ENCODE measurements around the gene TEN1. TPM values are rescaled to one million over a fixed set of nuclear protein-coding genes. Genes with fewer than 3 reads are reported as not detected.
A peak's percentile ranks its signal among the peaks of the same experiment; 100 is the strongest.

Gene TEN1
- total RNA-seq, 1 donor from 2014 or later = 5.9 TPM

- Mint-ChIP-seq H3K4me3 (no peak overlapping the region), H3K27me3 (ENCODE audit: insufficient read depth, low read depth) (peaks cover 6% of the 10 kb centered on the region), H3K9me3 (no peaks in the 10 kb centered on the region), H3K4me1 (no peaks in the 10 kb centered on the region), H3K36me3 (peaks cover 5% of the 10 kb centered on the region), H3K27ac (no peak overlapping the region)
- no peak overlapping the region for H3K4me3 ChIP-seq
- no peaks in the 10 kb centered on the region for H4K20me1 ChIP-seq (ENCODE audit: low read depth)
- no peaks in the 10 kb centered on the region for H3K27me3 ChIP-seq
- no peak overlapping the region for H2AFZ ChIP-seq (replicated peaks)
- H3K27ac ChIP-seq = no peak overlapping the region
- no peaks in the 10 kb centered on the region for H3F3A ChIP-seq (ENCODE audit: low read depth)
- DNase-seq (ENCODE audit: low spot score) = no peak
- no peaks in the 10 kb centered on the region for H3K79me2 ChIP-seq (ENCODE audit: low read depth)
- TF ChIP-seq EZH2 (IDR thresholded peaks at IDR 0.05) (no peak), EZH2phosphoT487 (IDR thresholded peaks at IDR 0.05) (no peak)
- TF ChIP-seq, protein P1, sequence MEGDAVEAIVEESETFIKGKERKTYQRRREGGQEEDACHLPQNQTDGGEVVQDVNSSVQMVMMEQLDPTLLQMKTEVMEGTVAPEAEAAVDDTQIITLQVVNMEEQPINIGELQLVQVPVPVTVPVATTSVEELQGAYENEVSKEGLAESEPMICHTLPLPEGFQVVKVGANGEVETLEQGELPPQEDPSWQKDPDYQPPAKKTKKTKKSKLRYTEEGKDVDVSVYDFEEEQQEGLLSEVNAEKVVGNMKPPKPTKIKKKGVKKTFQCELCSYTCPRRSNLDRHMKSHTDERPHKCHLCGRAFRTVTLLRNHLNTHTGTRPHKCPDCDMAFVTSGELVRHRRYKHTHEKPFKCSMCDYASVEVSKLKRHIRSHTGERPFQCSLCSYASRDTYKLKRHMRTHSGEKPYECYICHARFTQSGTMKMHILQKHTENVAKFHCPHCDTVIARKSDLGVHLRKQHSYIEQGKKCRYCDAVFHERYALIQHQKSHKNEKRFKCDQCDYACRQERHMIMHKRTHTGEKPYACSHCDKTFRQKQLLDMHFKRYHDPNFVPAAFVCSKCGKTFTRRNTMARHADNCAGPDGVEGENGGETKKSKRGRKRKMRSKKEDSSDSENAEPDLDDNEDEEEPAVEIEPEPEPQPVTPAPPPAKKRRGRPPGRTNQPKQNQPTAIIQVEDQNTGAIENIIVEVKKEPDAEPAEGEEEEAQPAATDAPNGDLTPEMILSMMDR (IDR thresholded peaks at IDR 0.05) = no peak
- H3K36me3 ChIP-seq = no peaks in the 10 kb centered on the region
- no peaks in the 10 kb centered on the region for H3K9me3 ChIP-seq (ENCODE audit: low read depth)
- H3K9ac ChIP-seq = no peak overlapping the region
- no peaks in the 10 kb centered on the region for H3K4me1 ChIP-seq
- H3K4me2 ChIP-seq = no peak overlapping the region
Measured at GRCh38 chr17:75933808-75934207, 45.2 kb upstream of the TEN1 start.

- DNase-seq (ENCODE audit: low spot score) = no peak
- Mint-ChIP-seq H3K4me3 (no peak overlapping the region), H3K27me3 (ENCODE audit: insufficient read depth, low read depth) (peaks cover 8% of the 10 kb centered on the region), H3K27ac (no peak overlapping the region), H3K9me3 (no peaks in the 10 kb centered on the region), H3K36me3 (peaks cover 2% of the 10 kb centered on the region), H3K4me1 (peaks cover 15% of the 10 kb centered on the region)
- Histone ChIP-seq H3K79me2 (ENCODE audit: low read depth) (no peaks in the 10 kb centered on the region), H2AFZ (replicated peaks) (no peak overlapping the region), H3K4me3 (no peak overlapping the region), H3K9ac (no peak overlapping the region), H3K27me3 (no peaks in the 10 kb centered on the region), H3K4me2 (no peak overlapping the region), H3K36me3 (no peaks in the 10 kb centered on the region), H3K27ac (no peak overlapping the region), H3K4me1 (peaks cover 8% of the 10 kb centered on the region), H4K20me1 (ENCODE audit: low read depth) (no peaks in the 10 kb centered on the region), H3K9me3 (ENCODE audit: low read depth) (no peaks in the 10 kb centered on the region), H3F3A (ENCODE audit: low read depth) (peaks cover 9% of the 10 kb centered on the region)
- TF ChIP-seq EZH2phosphoT487 (IDR thresholded peaks at IDR 0.05) (no peak), EZH2 (IDR thresholded peaks at IDR 0.05) (no peak)
- TF ChIP-seq, protein P1 (IDR thresholded peaks at IDR 0.05) = no peak
Measured at GRCh38 chr17:75937652-75938051, 41.4 kb upstream of the TEN1 start.

DNA sequence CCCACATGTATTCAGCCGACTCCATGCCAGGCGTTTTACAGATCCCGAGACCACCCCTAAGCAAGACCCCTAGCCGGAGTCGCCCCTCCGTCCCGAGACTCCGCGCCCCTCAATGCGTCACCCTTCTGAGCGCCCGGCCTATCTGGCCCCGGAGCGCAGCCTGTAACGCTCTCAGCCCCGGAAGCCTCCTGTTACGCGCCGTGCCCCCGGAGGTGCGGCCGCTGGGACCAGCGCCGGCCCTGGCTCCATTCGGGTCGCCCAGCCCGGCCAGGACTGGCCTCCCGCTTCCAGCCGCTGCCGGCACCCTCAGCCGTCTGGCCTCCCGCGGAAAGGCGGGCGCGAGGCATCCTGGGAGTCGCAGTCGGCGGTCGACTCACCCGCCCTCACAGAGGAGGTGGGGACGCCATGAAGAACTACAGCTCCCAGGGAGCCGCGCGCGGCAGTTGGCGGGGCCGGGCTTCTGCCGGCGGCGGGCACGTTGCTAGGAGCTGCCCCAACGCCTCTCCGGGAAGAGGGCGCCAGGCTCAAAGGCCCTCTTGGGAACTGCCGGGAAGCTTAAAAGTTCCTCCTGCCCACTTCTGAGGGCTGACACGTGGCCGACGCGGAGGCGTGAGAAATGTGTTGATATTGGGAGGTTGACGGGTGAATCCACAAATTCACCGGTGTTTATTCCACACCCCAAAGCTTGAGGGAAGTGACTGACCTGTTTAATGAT is 38.2 kb upstream of the TEN1 start, which contains the start of gene FBF1:
Gene FBF1, minus strand, starts transcription at position 316 of the 715 bp plus-strand sequence. CDS start 2,893 bp downstream, outside the sequence.
- Histone ChIP-seq H3K27ac (no peak within 1 kb of the TSS), H3K9ac (peak within 1 kb of the TSS; percentile 58), H3K36me3 (no peaks in the 10 kb centered on the region), H3K79me2 (ENCODE audit: low read depth) (no peaks in the 10 kb centered on the region), H3K9me3 (ENCODE audit: low read depth) (no peaks in the 10 kb centered on the region), H3F3A (ENCODE audit: low read depth) (peaks cover 9% of the 10 kb centered on the region), H3K4me1 (peaks cover 8% of the 10 kb centered on the region), H3K27me3 (no peaks in the 10 kb centered on the region), H2AFZ (replicated peaks) (peak within 1 kb of the TSS; percentile 89), H3K4me2 (peak within 1 kb of the TSS; percentile 86), H4K20me1 (ENCODE audit: low read depth) (no peaks in the 10 kb centered on the region), H3K4me3 (peak within 1 kb of the TSS; percentile 65)
- Mint-ChIP-seq H3K36me3 (peaks cover 6% of the 10 kb centered on the region), H3K27ac (peak within 1 kb of the TSS; percentile 97), H3K4me3 (peak within 1 kb of the TSS; percentile 96), H3K27me3 (ENCODE audit: insufficient read depth, low read depth) (peaks cover 8% of the 10 kb centered on the region), H3K9me3 (no peaks in the 10 kb centered on the region), H3K4me1 (peaks cover 15% of the 10 kb centered on the region)
- no peak for TF ChIP-seq EZH2phosphoT487 (IDR thresholded peaks at IDR 0.05)
- peak; percentile 97 for DNase-seq (ENCODE audit: low spot score)

DNA sequence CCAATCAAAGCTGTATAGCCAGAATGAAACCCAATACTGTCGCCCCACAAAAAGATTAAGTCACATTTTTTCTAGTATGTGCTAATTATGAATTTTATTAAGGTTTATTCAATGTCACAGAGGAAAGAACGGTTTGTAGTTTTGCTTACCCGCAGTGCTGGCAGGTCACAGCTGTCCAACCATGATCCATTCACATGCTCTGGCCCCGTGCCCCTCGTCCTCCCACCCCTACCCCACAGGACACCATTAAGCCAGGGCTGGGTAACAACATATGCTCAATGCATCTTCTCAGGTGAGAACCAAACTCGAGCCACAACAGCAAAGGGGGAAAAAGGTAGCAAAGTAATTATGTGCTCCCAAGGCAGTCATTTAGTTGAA is 37.6 kb upstream of the TEN1 start:
- Histone ChIP-seq H3K4me3 (peak overlapping the region; percentile 65), H3K9me3 (ENCODE audit: low read depth) (no peaks in the 10 kb centered on the region), H3K4me2 (peak overlapping the region; percentile 71), H3K36me3 (no peaks in the 10 kb centered on the region), H3K4me1 (peaks cover 8% of the 10 kb centered on the region), H4K20me1 (ENCODE audit: low read depth) (no peaks in the 10 kb centered on the region), H3K9ac (no peak overlapping the region), H3K27ac (no peak overlapping the region), H3K79me2 (ENCODE audit: low read depth) (no peaks in the 10 kb centered on the region), H3K27me3 (no peaks in the 10 kb centered on the region), H3F3A (ENCODE audit: low read depth) (peaks cover 9% of the 10 kb centered on the region), H2AFZ (replicated peaks) (no peak overlapping the region)
- no peak for DNase-seq (ENCODE audit: low spot score)
- Mint-ChIP-seq H3K4me3 (peak overlapping the region; percentile 96), H3K36me3 (peaks cover 6% of the 10 kb centered on the region), H3K4me1 (peaks cover 15% of the 10 kb centered on the region), H3K27me3 (ENCODE audit: insufficient read depth, low read depth) (peaks cover 8% of the 10 kb centered on the region), H3K27ac (peak overlapping the region; percentile 21), H3K9me3 (no peaks in the 10 kb centered on the region)
- TF ChIP-seq EZH2phosphoT487 (IDR thresholded peaks at IDR 0.05) (no peak), EZH2 (IDR thresholded peaks at IDR 0.05) (no peak)
- TF ChIP-seq, protein P1 (IDR thresholded peaks at IDR 0.05) = no peak

All from neural progenitor cell (in vitro differentiated cells).